ENCODE measurements around the gene LIMS1.

- TF ChIP-seq CTCF (IDR thresholded peaks at IDR 0.05 in 4 of 5, conservative IDR thresholded peaks at IDR 0.05 in 1 of 5) (no peak), POLR2A (IDR thresholded peaks at IDR 0.05) (no peak)
Measured at GRCh38 chr2:108616751-108617161, 82.5 kb downstream of the LIMS1 start.

Data from gastrocnemius medialis (tissue), 4 donors.